Neural cell (in vitro differentiated cells): ENCODE data around the gene METTL2B. TPM values are rescaled to one million over a fixed set of nuclear protein-coding genes. Genes with fewer than 3 reads are reported as not detected.
"Not testable (repeated sequence)": the region's sequence is repeated elsewhere in the genome, so short reads cannot be mapped to it uniquely, and the experiment has no call there.

Experiments used
- H2AFZ ChIP-seq: fragments of 200-600, 300-800 bp; sonication (generic), shearing (Covaris generic); 2 replicates; pipeline ENCODE4 v1.6.0; 2014; ENCODE audit warnings: low read depth, mild to moderate bottlenecking, antibody characterized with exemption, low read length, moderate library complexity
- H3F3A ChIP-seq: fragments of 200-600 bp; shearing (Covaris generic); 2 replicates; pipeline ENCODE4 v1.6.1; 2016; ENCODE audit warnings: mild to moderate bottlenecking, moderate library complexity, mixed read lengths, antibody characterized with exemption, low read length; ENCODE audit not compliant: insufficient read depth, poor library complexity, severe bottlenecking
- H3K27ac ChIP-seq: fragments of 200-600, 300-800 bp; sonication (generic), shearing (Covaris generic); 2 replicates; pipeline ENCODE4 v1.5.1; 2014; ENCODE audit warnings: mild to moderate bottlenecking, low read length, moderate library complexity
- H3K27me3 ChIP-seq: fragments of 300-800, 200-600 bp; sonication (generic), shearing (Covaris generic); 2 replicates; pipeline ENCODE4 v1.6.0; 2014; ENCODE audit warnings: mild to moderate bottlenecking, low read depth, low read length, moderate library complexity; ENCODE audit not compliant: insufficient read depth
- H3K36me3 ChIP-seq: fragments of 300-800, 200-600 bp; sonication (generic), shearing (Covaris generic); 2 replicates; pipeline ENCODE4 v1.5.1; 2014; ENCODE audit warnings: mild to moderate bottlenecking, antibody characterized with exemption, low read length, moderate library complexity; ENCODE audit not compliant: insufficient read depth
- H3K4me2 ChIP-seq: fragments of 300-800, 200-600 bp; sonication (generic), shearing (Covaris generic); 2 replicates; pipeline ENCODE4 v1.6.0; 2014; ENCODE audit warnings: mild to moderate bottlenecking, low read length
- H3K4me3 ChIP-seq: fragments of 300-800, 200-600 bp; sonication (generic), shearing (Covaris generic); 2 replicates; pipeline ENCODE4 v1.5.1; 2014; ENCODE audit warnings: mild to moderate bottlenecking, low read length, moderate library complexity
- H3K79me2 ChIP-seq: fragments of 200-600 bp; shearing (Covaris generic); replicated peaks from 2 replicates; pipeline ENCODE4 v1.6.0; 2014; ENCODE audit warnings: mild to moderate bottlenecking, low read length, moderate library complexity; ENCODE audit not compliant: insufficient read depth
- H3K9ac ChIP-seq: fragments of 300-800, 200-600 bp; sonication (generic), shearing (Covaris generic); 2 replicates; pipeline ENCODE4 v1.6.1; 2016; ENCODE audit warnings: mild to moderate bottlenecking, low read length, mixed read lengths
- H3K9me2 ChIP-seq: fragments of 200-600 bp; shearing (Covaris generic); 2 replicates; pipeline ENCODE4 v1.6.1; 2016; ENCODE audit warnings: mild to moderate bottlenecking, low read length, mixed read lengths; ENCODE audit not compliant: insufficient read depth
- H3K9me3 ChIP-seq: fragments of 200-600, 300-800 bp; sonication (generic), shearing (Covaris generic); 2 replicates; pipeline ENCODE4 v1.6.1; 2016; ENCODE audit warnings: mild to moderate bottlenecking, mixed run types, low read length, moderate library complexity, mixed read lengths
- H4K20me1 ChIP-seq: fragments of 200-600 bp; shearing (Covaris generic); 2 replicates; pipeline ENCODE4 v1.6.1; 2016; ENCODE audit warnings: mild to moderate bottlenecking, mixed run types; ENCODE audit not compliant: insufficient read depth
- CTCF ChIP-seq: fragments of 450-650 bp; IDR thresholded peaks from 2 replicates; pipeline ENCODE4 v1.5.1; 2014; ENCODE audit warnings: antibody characterized with exemption, mild to moderate bottlenecking, moderate library complexity; ENCODE audit not compliant: poor library complexity, severe bottlenecking
- EP300 ChIP-seq: fragments of 450-650 bp; conservative IDR thresholded peaks from 2 replicates; pipeline ENCODE4 v1.6.1; 2014; ENCODE audit warnings: antibody characterized with exemption, mild to moderate bottlenecking, moderate library complexity; ENCODE audit not compliant: poor library complexity, severe bottlenecking
- EZH2 ChIP-seq: fragments of 200-600, 300-800 bp; shearing (Covaris generic), sonication (generic); IDR thresholded peaks from 2 replicates; pipeline ENCODE4 v1.6.1; 2014; ENCODE audit warnings: antibody characterized with exemption, low read length, borderline replicate concordance, mild to moderate bottlenecking; ENCODE audit not compliant: insufficient read depth, poor library complexity, severe bottlenecking
- MXI1 ChIP-seq: fragments of 450-650 bp; conservative IDR thresholded peaks from 2 replicates; pipeline ENCODE4 v1.6.1; 2014; ENCODE audit warnings: antibody characterized with exemption, mild to moderate bottlenecking; ENCODE audit not compliant: poor library complexity, severe bottlenecking
- POLR2AphosphoS5 ChIP-seq: IDR thresholded peaks from 2 replicates; pipeline ENCODE4 v1.6.1; 2012
- RAD21 ChIP-seq: fragments of 450-650 bp; conservative IDR thresholded peaks from 2 replicates; pipeline ENCODE4 v1.6.1; 2014; ENCODE audit warnings: antibody characterized with exemption, mild to moderate bottlenecking, moderate library complexity
- SMC3 ChIP-seq: fragments of 450-650 bp; conservative IDR thresholded peaks from 2 replicates; pipeline ENCODE4 v1.6.1; 2014; ENCODE audit warnings: antibody characterized with exemption, mild to moderate bottlenecking, moderate library complexity; ENCODE audit not compliant: poor library complexity
- TAF1 ChIP-seq: IDR thresholded peaks from 2 replicates; pipeline ENCODE4 v1.6.1; 2012; ENCODE audit warnings: low read depth
- polyA plus RNA-seq: library from polyadenylated mRNA; depleted of rRNA; stranded (reverse); fragments of >200 nt; gene quantifications from 2 replicates; pipeline ENCODE4 v1.2.3, GENCODE V29; 2014
- TF ChIP-seq, protein P1 (sequence below): IDR thresholded peaks from 2 replicates; pipeline ENCODE4 v1.6.1; 2012; ENCODE audit warnings: borderline replicate concordance

The METTL2B gene
- polyA plus RNA-seq, 1 donor from 2014 or later, result 43.0 TPM

DNA sequence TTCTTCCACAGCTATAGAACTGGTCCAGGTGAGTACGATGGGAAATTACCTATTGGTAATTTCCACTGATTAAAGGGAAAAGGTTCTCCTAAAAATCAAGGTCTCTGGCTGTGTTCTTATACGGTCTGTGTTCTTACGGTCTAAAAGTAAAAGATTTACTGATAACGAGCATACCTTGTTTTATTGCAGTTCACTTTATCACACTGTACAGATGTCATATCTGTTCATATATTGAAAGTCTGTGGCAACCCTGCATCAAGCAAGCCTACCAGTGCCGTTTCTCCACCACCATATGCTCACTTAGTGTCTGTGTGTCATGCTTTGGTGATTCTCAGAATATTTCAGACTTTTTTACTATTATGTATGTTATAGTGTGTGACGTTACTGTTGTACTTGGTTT lies 11.6 kb downstream of the METTL2B start:
- not testable (repeated sequence) for H3K4me2 ChIP-seq, H3K27ac ChIP-seq, H3K9me2 ChIP-seq, H3K9ac ChIP-seq, H2AFZ ChIP-seq, H3K27me3 ChIP-seq, H3K36me3 ChIP-seq, H3K79me2 ChIP-seq, H3K9me3 ChIP-seq, H3F3A ChIP-seq, H4K20me1 ChIP-seq, H3K4me3 ChIP-seq

DNA sequence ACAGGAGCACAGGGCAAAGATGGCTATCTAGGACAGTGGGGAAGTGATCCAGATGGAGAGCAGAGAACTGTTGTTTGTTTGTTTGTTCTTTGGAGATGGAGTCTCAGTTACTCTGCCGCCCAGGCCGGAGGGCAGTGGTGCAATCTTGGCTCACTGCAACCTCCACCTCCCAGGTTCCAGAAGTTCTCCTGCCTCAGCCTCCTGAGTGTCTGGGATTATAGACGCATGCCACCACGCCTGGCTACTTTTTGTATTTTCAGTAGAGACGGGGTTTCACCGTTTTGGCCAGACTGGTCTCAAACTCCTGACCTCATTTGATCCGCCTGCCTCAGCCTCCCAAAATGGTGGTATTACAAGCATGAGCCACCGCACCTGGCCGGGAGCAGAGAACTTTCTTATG lies 20.9 kb downstream of the METTL2B start:
- TF ChIP-seq TAF1, result no peak
- TF ChIP-seq, protein P1, sequence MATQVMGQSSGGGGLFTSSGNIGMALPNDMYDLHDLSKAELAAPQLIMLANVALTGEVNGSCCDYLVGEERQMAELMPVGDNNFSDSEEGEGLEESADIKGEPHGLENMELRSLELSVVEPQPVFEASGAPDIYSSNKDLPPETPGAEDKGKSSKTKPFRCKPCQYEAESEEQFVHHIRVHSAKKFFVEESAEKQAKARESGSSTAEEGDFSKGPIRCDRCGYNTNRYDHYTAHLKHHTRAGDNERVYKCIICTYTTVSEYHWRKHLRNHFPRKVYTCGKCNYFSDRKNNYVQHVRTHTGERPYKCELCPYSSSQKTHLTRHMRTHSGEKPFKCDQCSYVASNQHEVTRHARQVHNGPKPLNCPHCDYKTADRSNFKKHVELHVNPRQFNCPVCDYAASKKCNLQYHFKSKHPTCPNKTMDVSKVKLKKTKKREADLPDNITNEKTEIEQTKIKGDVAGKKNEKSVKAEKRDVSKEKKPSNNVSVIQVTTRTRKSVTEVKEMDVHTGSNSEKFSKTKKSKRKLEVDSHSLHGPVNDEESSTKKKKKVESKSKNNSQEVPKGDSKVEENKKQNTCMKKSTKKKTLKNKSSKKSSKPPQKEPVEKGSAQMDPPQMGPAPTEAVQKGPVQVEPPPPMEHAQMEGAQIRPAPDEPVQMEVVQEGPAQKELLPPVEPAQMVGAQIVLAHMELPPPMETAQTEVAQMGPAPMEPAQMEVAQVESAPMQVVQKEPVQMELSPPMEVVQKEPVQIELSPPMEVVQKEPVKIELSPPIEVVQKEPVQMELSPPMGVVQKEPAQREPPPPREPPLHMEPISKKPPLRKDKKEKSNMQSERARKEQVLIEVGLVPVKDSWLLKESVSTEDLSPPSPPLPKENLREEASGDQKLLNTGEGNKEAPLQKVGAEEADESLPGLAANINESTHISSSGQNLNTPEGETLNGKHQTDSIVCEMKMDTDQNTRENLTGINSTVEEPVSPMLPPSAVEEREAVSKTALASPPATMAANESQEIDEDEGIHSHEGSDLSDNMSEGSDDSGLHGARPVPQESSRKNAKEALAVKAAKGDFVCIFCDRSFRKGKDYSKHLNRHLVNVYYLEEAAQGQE, result no peak
- TF ChIP-seq EZH2, result no peak
- TF ChIP-seq SMC3, result no peak
- TF ChIP-seq EP300, result no peak
- TF ChIP-seq POLR2AphosphoS5, result no peak
- no peak for TF ChIP-seq CTCF
- no peak for TF ChIP-seq MXI1
- no peak for TF ChIP-seq RAD21
- Histone ChIP-seq H2AFZ (no peak overlapping the region), H3K9me2 (no peaks in the 10 kb centered on the region), H3K4me2 (no peak overlapping the region), H3K79me2 (no peaks in the 10 kb centered on the region), H4K20me1 (no peaks in the 10 kb centered on the region), H3K9ac (no peak overlapping the region), H3K4me3 (no peak overlapping the region), H3K36me3 (no peaks in the 10 kb centered on the region), H3F3A (no peaks in the 10 kb centered on the region), H3K9me3 (no peaks in the 10 kb centered on the region), H3K27ac (no peak overlapping the region), H3K27me3 (no peaks in the 10 kb centered on the region)

- not testable (repeated sequence) for H3K9me2 ChIP-seq, H3F3A ChIP-seq, H3K4me3 ChIP-seq, H3K27ac ChIP-seq, H4K20me1 ChIP-seq, H3K9me3 ChIP-seq, H2AFZ ChIP-seq, H3K4me2 ChIP-seq, H3K9ac ChIP-seq, H3K36me3 ChIP-seq, H3K27me3 ChIP-seq, H3K79me2 ChIP-seq
These were observed 28.9 kb downstream of the METTL2B start for GRCh38 chr7:128505416-128505815.

GRCh38 chr7:128506819-128507218 lies 30.3 kb downstream of the METTL2B start:
- H3K4me3 ChIP-seq, H2AFZ ChIP-seq, H3K4me2 ChIP-seq, H3K27ac ChIP-seq, H3K36me3 ChIP-seq, H3K9ac ChIP-seq, H3F3A ChIP-seq, H3K79me2 ChIP-seq, H4K20me1 ChIP-seq, H3K9me3 ChIP-seq, H3K9me2 ChIP-seq, H3K27me3 ChIP-seq: not testable (repeated sequence)

GRCh38 chr7:128507321-128507993 lies 30.9 kb downstream of the METTL2B start:
- H3K79me2 ChIP-seq, H3K9ac ChIP-seq, H4K20me1 ChIP-seq, H3K4me3 ChIP-seq, H3K27me3 ChIP-seq, H3K36me3 ChIP-seq, H3K9me3 ChIP-seq, H3F3A ChIP-seq, H3K9me2 ChIP-seq, H2AFZ ChIP-seq, H3K27ac ChIP-seq, H3K4me2 ChIP-seq: not testable (repeated sequence)
